HT-29 (cell line): ENCODE data around the gene SMYD4. TPM values are rescaled to one million over a fixed set of nuclear protein-coding genes. Genes with fewer than 3 reads are reported as not detected.
A peak's percentile ranks its signal among the peaks of the same experiment; 100 is the strongest.
"Not testable (repeated sequence)": the region's sequence is repeated elsewhere in the genome, so short reads cannot be mapped to it uniquely, and the experiment has no call there.

ENCODE experiments used
- DNase-seq: peaks from one replicate; pipeline ENCODE4 v3.0.0-alpha.2; 2015; ENCODE audit warnings: low spot score
- total RNA-seq: library from RNA; depleted of rRNA; stranded (reverse); fragments of >200 nt; shearing (Covaris generic); gene quantifications from 2 replicates; pipeline ENCODE4 v1.2.3, GENCODE V29; 2014; rRNA removed

SMYD4 gene
- total RNA-seq, result 5.9 and 7.5 TPM in 2 replicates

- DNase-seq, result peak; percentile 83
Observed at GRCh38 chr17:1829592-1830257, at the start of gene SMYD4, which contains the start of gene RPA1. Gene SMYD4, minus strand, starts transcription at chr17:1829902. Its CDS starts 1,908 bp downstream, at chr17:1827994. Gene RPA1, plus strand, starts transcription at chr17:1830005. Its CDS starts 89 bp downstream, at chr17:1830094.

GRCh38 chr17:1878419-1879121, 48.9 kb upstream of the SMYD4 start:
- no peak for DNase-seq

GRCh38 chr17:1875597-1875996, 45.9 kb upstream of the SMYD4 start:
- no peak for DNase-seq

GRCh38 chr17:1873418-1873817, 43.7 kb upstream of the SMYD4 start:
- DNase-seq, result no peak

GRCh38 chr17:1872976-1873375, 43.3 kb upstream of the SMYD4 start:
- DNase-seq, result no peak

GRCh38 chr17:1872254-1872653, 42.6 kb upstream of the SMYD4 start:
- DNase-seq, result no peak

GRCh38 chr17:1871756-1872155, 42.1 kb upstream of the SMYD4 start:
- DNase-seq, result no peak

GRCh38 chr17:1870592-1870991, 40.9 kb upstream of the SMYD4 start:
- DNase-seq, result no peak

- DNase-seq, result no peak
Observed at GRCh38 chr17:1868090-1868489, 38.4 kb upstream of the SMYD4 start.

- DNase-seq, result no peak
Observed at GRCh38 chr17:1867307-1867706, 37.6 kb upstream of the SMYD4 start.

GRCh38 chr17:1865252-1866037, 35.7 kb upstream of the SMYD4 start:
- DNase-seq, result peak; percentile 60

GRCh38 chr17:1861391-1862010, 31.8 kb upstream of the SMYD4 start:
- DNase-seq, result no peak

GRCh38 chr17:1860978-1861377, 31.3 kb upstream of the SMYD4 start:
- DNase-seq, result no peak

GRCh38 chr17:1856462-1856861, 26.8 kb upstream of the SMYD4 start:
- DNase-seq, result not testable (repeated sequence)

GRCh38 chr17:1853698-1854097, 24.0 kb upstream of the SMYD4 start:
- DNase-seq, result no peak

GRCh38 chr17:1852327-1852726, 22.6 kb upstream of the SMYD4 start:
- no peak for DNase-seq

- DNase-seq, result no peak
Observed at GRCh38 chr17:1847191-1847590, 17.5 kb upstream of the SMYD4 start.

- DNase-seq, result no peak
Observed at GRCh38 chr17:1843947-1844346, 14.2 kb upstream of the SMYD4 start.

GRCh38 chr17:1839516-1839915, 9.8 kb upstream of the SMYD4 start:
- DNase-seq, result no peak

GRCh38 chr17:1834380-1835149, 4.9 kb upstream of the SMYD4 start:
- DNase-seq, result no peak

GRCh38 chr17:1830288-1830687, 586 bp upstream of the SMYD4 start:
- DNase-seq, result peak; percentile 41
